Karpas-422 (cell line): Measurements from ENCODE around the gene KRTAP13-1. TPM values are rescaled to one million over a fixed set of nuclear protein-coding genes. Genes with fewer than 3 reads are reported as not detected.
A peak's percentile ranks its signal among the peaks of the same experiment; 100 is the strongest.

Experiments used
- DNase-seq: peaks from one replicate; pipeline ENCODE4 v3.0.0-alpha.2; 2015
- H2AFZ ChIP-seq: fragments of 200-600 bp; sonication (generic); 2 replicates; pipeline ENCODE4 v1.6.1; 2014; ENCODE audit warnings: antibody characterized with exemption, low read length, mixed read lengths
- H3K27ac ChIP-seq: fragments of 200-600 bp; sonication (generic); 2 replicates; pipeline ENCODE4 v1.5.1; 2014; ENCODE audit warnings: mild to moderate bottlenecking, low read length, moderate library complexity
- H3K27me3 ChIP-seq: fragments of 200-600 bp; sonication (generic); 2 replicates; pipeline ENCODE4 v1.6.1; 2014; ENCODE audit warnings: low read length, mixed read lengths
- H3K36me3 ChIP-seq: fragments of 200-600 bp; sonication (generic); 2 replicates; pipeline ENCODE4 v1.6.1; 2014; ENCODE audit warnings: low read length, mixed read lengths; ENCODE audit not compliant: insufficient read depth
- H3K4me1 ChIP-seq: fragments of 200-600 bp; sonication (generic); 2 replicates; pipeline ENCODE4 v1.6.1; 2014; ENCODE audit warnings: mild to moderate bottlenecking, low read length, mixed read lengths
- H3K4me2 ChIP-seq: fragments of 200-600 bp; sonication (generic); 2 replicates; pipeline ENCODE4 v1.6.1; 2014; ENCODE audit warnings: low read length, low read depth, mild to moderate bottlenecking; ENCODE audit not compliant: poor library complexity, severe bottlenecking
- H3K4me3 ChIP-seq: fragments of 200-600 bp; sonication (generic); 2 replicates; pipeline ENCODE4 v1.5.1; 2014; ENCODE audit warnings: mild to moderate bottlenecking, antibody characterized with exemption, low read length, mixed read lengths
- H3K79me2 ChIP-seq: fragments of 200-600 bp; sonication (generic); 2 replicates; pipeline ENCODE4 v1.6.1; 2014; ENCODE audit warnings: mild to moderate bottlenecking, low read length, mixed read lengths
- H3K9ac ChIP-seq: fragments of 200-600 bp; sonication (generic); 2 replicates; pipeline ENCODE4 v1.6.0; 2014; ENCODE audit warnings: low read length
- H3K9me2 ChIP-seq: fragments of 200-600 bp; sonication (generic), shearing (Covaris generic); replicated peaks from 2 replicates; pipeline ENCODE4 v1.6.0; 2014; ENCODE audit warnings: mild to moderate bottlenecking, low read length, moderate library complexity; ENCODE audit not compliant: insufficient read depth
- H3K9me3 ChIP-seq: fragments of 300-700, 200-600 bp; sonication (generic); 2 replicates; pipeline ENCODE4 v1.6.1; 2014; ENCODE audit warnings: low read length, mixed read lengths
- H4K20me1 ChIP-seq: fragments of 200-600 bp; sonication (generic); 2 replicates; pipeline ENCODE4 v1.6.1; 2014; ENCODE audit warnings: mild to moderate bottlenecking, antibody characterized with exemption, low read length, low read depth; ENCODE audit not compliant: insufficient read depth
- total RNA-seq: library from RNA; depleted of rRNA; stranded (reverse); fragments of >200 nt; shearing (Covaris generic); gene quantifications from 2 replicates; pipeline ENCODE4 v1.2.3, GENCODE V29; 2014; ENCODE audit warnings: low replicate concordance

KRTAP13-1 gene
- total RNA-seq, 1 experiment from 2014 or later: not detected

DNA sequence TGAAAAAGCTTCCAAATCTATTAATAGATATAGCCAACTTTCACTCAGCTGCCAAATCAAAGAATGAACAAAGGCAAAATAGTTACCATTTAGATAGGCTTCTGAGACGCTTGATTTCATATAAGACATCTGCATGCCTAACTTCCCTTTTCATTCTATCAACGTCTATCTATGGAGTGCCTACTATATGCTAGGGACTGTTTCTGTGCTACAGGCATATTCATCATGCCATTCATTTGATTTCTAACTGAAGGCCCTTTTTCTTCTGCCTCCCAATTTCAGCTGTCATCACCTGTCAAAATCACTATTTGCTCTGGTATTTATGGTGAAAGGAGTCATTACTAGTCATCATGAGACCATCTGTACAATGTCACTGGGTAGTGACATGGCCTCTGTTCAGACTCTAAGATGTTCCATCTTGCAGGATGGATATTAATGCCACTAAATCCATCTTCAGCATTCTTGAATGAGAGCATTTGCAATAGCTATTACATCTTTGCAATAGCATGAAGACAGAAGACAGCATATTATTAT is 4.3 kb upstream of the KRTAP13-1 start:
- H3K9me2 ChIP-seq: no peaks in the 10 kb centered on the region
- H3K9ac ChIP-seq: no peak overlapping the region
- H3K36me3 ChIP-seq: no peaks in the 10 kb centered on the region
- no peak overlapping the region for H3K4me2 ChIP-seq
- H3K9me3 ChIP-seq: no peaks in the 10 kb centered on the region; the same call in 1 of the 2 replicates
- H3K4me3 ChIP-seq: no peak overlapping the region
- H3K27me3 ChIP-seq: no peaks in the 10 kb centered on the region
- H3K4me1 ChIP-seq: no peaks in the 10 kb centered on the region
- no peak overlapping the region for H2AFZ ChIP-seq
- H3K27ac ChIP-seq: no peak overlapping the region
- no peaks in the 10 kb centered on the region for H3K79me2 ChIP-seq
- H4K20me1 ChIP-seq: no peaks in the 10 kb centered on the region
- no peak for DNase-seq

DNA sequence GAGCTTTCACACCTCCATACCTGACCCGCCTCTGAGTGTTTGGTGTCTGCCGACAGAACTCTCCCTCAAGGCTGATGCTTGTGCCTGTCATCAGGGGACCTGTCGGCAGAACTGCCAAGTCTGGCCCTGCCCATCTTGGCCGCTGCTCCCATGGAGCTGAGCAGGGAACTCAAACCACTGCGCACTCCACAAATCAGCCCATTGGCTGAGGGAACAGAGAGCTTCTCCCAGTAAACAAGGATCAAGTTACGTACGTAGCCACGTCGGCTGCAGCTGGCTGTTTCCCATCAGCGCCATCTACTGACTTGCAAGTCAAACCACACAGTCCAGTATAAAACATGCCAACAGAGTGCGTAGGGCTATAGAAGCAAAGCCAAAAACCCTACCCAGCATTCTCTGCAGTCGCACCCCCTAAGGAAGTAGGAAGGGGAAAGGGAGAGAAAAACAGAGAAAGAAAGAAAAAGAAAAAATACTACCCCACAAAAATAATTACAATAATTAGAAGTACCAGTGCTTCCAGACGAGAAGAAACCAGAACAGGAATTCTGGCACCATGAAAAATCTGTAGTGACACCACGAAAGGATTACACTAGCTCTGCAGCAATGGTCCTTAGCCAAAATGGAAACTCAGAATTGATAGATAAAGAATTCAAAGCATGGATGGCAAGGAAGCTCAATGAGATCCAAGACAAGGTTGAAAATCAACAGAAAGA is 13.1 kb downstream of the KRTAP13-1 start:
- Histone ChIP-seq H3K9me2 (no peaks in the 10 kb centered on the region), H3K4me2 (no peak overlapping the region), H4K20me1 (no peaks in the 10 kb centered on the region), H3K79me2 (no peaks in the 10 kb centered on the region), H3K4me1 (no peaks in the 10 kb centered on the region), H3K27ac (no peak overlapping the region), H3K4me3 (no peak overlapping the region), H2AFZ (no peak overlapping the region), H3K9ac (no peak overlapping the region), H3K36me3 (no peaks in the 10 kb centered on the region), H3K27me3 (no peaks in the 10 kb centered on the region), H3K9me3 (peaks cover 6% of the 10 kb centered on the region; the same call in 1 of the 2 replicates)
- peak; percentile 75 for DNase-seq

DNA sequence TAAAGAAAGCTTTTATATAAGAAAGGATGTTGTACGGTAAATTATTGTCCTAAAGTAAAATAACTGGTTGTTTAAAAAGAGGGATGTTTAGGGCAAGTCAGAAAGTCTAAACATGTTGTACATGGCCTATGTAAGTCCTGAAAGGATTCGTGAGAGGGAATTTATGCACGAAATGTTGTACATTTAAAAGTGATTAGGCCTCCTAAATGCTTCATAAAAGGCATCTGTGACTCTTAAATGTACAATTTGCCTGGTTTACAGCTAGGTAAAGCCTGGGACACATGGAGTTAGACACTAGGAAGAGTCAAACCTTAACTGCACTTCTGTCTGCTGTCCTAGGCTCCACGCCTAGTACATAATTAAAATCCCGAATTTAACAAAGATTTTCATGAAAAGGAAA is 20.2 kb downstream of the KRTAP13-1 start:
- no peaks in the 10 kb centered on the region for H3K79me2 ChIP-seq
- H3K27me3 ChIP-seq: no peaks in the 10 kb centered on the region
- H3K9ac ChIP-seq: no peak overlapping the region
- H3K36me3 ChIP-seq: no peaks in the 10 kb centered on the region
- no peak overlapping the region for H3K27ac ChIP-seq
- DNase-seq: no peak
- H3K4me3 ChIP-seq: no peak overlapping the region
- no peak overlapping the region for H2AFZ ChIP-seq
- no peaks in the 10 kb centered on the region for H3K9me2 ChIP-seq
- no peaks in the 10 kb centered on the region for H4K20me1 ChIP-seq
- no peak overlapping the region for H3K4me2 ChIP-seq
- no peaks in the 10 kb centered on the region; the same call in 1 of the 2 replicates for H3K9me3 ChIP-seq
- no peaks in the 10 kb centered on the region for H3K4me1 ChIP-seq

DNA sequence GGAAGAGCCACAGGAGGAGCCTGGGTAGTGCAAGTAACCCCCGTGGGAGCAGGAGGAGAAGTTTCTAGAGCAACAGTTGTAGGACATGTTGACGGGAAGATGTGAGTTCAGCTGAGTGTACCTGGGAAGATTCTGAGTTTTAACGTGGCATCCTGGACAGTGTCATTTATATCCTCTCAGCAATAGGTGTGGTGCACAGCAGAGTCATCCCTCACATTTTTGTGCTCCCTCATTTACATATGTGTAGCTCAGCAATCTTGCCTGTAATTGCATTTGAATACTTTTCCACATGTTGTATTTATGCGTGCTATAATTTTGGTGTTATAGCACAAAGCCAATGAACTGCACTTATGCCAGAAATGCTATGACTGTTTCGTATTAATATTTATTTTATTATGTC is 30.0 kb downstream of the KRTAP13-1 start, which contains the start of gene KRTAP13-3:
KRTAP13-3 (minus strand) TSS at position 101 of the 400 bp plus-strand sequence; CDS start at position 87, 14 bp downstream.
- Histone ChIP-seq H3K9me3 (no peaks in the 10 kb centered on the region), H3K36me3 (no peaks in the 10 kb centered on the region), H4K20me1 (no peaks in the 10 kb centered on the region), H3K9me2 (no peaks in the 10 kb centered on the region), H3K27ac (no peak within 1 kb of the TSS), H3K79me2 (no peaks in the 10 kb centered on the region), H3K27me3 (no peaks in the 10 kb centered on the region), H3K9ac (no peak within 1 kb of the TSS), H2AFZ (no peak within 1 kb of the TSS), H3K4me2 (no peak within 1 kb of the TSS), H3K4me1 (no peaks in the 10 kb centered on the region), H3K4me3 (no peak within 1 kb of the TSS)
- DNase-seq: no peak

DNA sequence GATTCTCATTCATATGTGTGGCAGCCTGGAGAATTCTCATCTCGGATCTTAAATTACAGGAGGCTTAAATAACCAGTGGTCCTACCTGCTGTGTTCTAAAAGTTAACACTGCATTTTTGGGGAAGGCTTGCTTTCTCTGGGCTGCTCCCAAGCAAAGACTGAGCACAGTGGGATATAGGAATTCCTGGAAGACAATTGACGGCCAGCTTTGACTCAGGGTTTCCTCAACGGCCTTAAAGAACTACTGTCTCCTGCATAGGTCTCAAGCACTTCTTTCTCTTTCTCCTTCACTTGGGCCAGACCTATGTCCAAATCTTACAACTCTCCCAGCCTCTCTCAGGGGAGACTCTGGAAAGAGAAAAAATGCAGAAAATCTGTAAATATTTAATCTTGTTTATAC is 30.9 kb downstream of the KRTAP13-1 start:
- Histone ChIP-seq H3K4me1 (no peaks in the 10 kb centered on the region), H3K4me2 (no peak overlapping the region), H3K9me2 (no peaks in the 10 kb centered on the region), H3K4me3 (no peak overlapping the region), H2AFZ (no peak overlapping the region), H3K27ac (no peak overlapping the region), H3K79me2 (no peaks in the 10 kb centered on the region), H3K9ac (no peak overlapping the region), H3K27me3 (no peaks in the 10 kb centered on the region), H4K20me1 (no peaks in the 10 kb centered on the region), H3K9me3 (no peaks in the 10 kb centered on the region), H3K36me3 (no peaks in the 10 kb centered on the region)
- DNase-seq: no peak

DNA sequence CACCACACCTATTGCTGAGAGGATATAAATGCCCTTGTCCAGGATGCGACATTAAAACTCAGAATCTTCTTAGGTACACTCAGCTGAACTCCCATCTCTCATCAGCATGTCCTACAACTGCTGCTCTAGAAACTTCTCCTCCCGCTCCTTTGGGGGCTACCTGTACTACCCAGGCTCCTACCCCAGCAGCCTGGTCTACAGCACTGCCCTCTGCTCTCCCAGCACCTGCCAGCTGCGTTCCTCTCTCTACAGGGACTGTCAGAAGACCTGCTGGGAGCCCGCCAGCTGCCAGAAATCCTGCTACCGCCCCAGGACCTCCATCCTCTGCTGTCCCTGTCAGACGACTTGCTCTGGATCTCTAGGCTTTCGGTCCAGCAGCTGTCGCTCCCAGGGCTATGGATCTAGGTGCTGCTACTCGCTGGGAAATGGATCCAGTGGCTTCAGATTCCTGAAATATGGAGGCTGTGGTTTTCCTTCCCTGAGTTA is 34.4 kb downstream of the KRTAP13-1 start, which contains the start of gene KRTAP13-4:
KRTAP13-4 (plus strand) TSS at position 51 of the 486 bp plus-strand sequence; CDS start at position 107, 56 bp downstream.
- no peak within 1 kb of the TSS for H3K9ac ChIP-seq
- no peak within 1 kb of the TSS for H3K27ac ChIP-seq
- H3K36me3 ChIP-seq: no peaks in the 10 kb centered on the region
- H3K9me3 ChIP-seq: no peaks in the 10 kb centered on the region
- H3K4me2 ChIP-seq: no peak within 1 kb of the TSS
- H3K4me3 ChIP-seq: no peak within 1 kb of the TSS
- no peaks in the 10 kb centered on the region for H3K4me1 ChIP-seq
- H2AFZ ChIP-seq: no peak within 1 kb of the TSS
- H3K9me2 ChIP-seq: no peaks in the 10 kb centered on the region
- no peaks in the 10 kb centered on the region for H4K20me1 ChIP-seq
- H3K27me3 ChIP-seq: no peaks in the 10 kb centered on the region
- DNase-seq: no peak
- H3K79me2 ChIP-seq: no peaks in the 10 kb centered on the region

DNA sequence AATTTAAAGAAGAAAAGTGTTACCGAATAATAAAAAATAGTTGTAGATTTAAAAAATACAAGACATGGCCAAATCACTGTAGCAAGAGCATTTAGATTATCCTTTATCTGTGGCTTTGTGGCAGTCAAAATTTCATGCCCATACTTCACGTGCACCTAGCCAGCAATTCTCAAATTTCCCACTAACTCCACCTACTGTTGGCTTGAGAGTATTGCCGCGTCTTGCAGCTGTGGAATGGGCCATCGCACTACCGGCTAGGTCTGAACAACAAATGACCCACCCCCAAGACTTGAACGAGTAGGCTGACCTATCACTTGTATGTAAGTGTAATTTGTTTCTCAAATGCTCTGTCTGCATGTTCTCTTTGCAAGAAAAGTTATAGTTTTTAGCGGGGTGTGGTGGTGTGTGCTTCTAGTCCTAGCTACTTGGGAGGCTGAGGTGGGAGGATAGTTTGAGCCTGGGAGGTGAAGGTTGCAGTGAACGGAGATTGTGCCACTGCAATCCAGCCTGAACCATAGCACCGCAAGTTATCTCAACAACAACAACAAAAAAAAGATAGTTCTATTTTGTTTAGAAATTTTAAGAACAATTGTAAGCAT is 38.3 kb downstream of the KRTAP13-1 start:
- DNase-seq: peak; percentile 73
- Histone ChIP-seq H3K79me2 (no peaks in the 10 kb centered on the region), H3K36me3 (no peaks in the 10 kb centered on the region), H3K27ac (no peak overlapping the region), H3K9me2 (no peaks in the 10 kb centered on the region), H3K4me2 (no peak overlapping the region), H4K20me1 (no peaks in the 10 kb centered on the region), H3K9me3 (no peaks in the 10 kb centered on the region), H3K9ac (no peak overlapping the region), H2AFZ (no peak overlapping the region), H3K27me3 (no peaks in the 10 kb centered on the region), H3K4me3 (no peak overlapping the region), H3K4me1 (no peaks in the 10 kb centered on the region)

DNA sequence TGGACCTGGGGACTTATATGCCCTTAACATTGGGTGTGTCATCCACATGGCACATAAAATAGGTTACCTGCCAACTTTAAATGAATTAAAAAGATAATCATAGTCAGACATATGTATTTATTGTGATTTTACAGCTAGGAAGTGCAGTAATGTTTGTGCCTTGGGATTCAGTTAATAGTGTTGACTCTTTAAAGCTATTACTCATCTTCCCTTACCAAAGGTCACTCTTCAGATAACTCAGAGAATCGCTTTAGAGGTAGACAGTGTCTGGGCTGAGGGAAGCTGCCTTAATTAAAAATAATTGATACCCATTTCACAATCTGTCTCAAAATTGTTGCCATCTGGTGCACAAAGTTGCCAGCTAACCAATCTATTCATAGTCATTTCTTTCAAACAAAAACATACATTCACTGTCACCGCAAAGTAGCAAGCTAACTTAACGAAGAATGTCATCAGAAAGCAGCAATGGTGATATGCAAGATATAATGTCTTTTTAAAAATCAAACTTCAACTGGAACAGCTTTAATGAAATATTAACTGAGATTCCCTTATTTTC is 41.3 kb downstream of the KRTAP13-1 start:
- no peaks in the 10 kb centered on the region for H4K20me1 ChIP-seq
- H3K4me2 ChIP-seq: no peak overlapping the region
- no peak for DNase-seq
- H2AFZ ChIP-seq: no peak overlapping the region
- no peaks in the 10 kb centered on the region for H3K79me2 ChIP-seq
- no peak overlapping the region for H3K9ac ChIP-seq
- no peak overlapping the region for H3K4me3 ChIP-seq
- H3K9me3 ChIP-seq: no peaks in the 10 kb centered on the region
- no peaks in the 10 kb centered on the region for H3K36me3 ChIP-seq
- no peaks in the 10 kb centered on the region for H3K27me3 ChIP-seq
- no peak overlapping the region for H3K27ac ChIP-seq
- H3K9me2 ChIP-seq: no peaks in the 10 kb centered on the region
- H3K4me1 ChIP-seq: no peaks in the 10 kb centered on the region
